Left kidney (tissue), 2 donors: ENCODE results near the gene SNUPN. TPM values are rescaled to one million over a fixed set of nuclear protein-coding genes. Genes with fewer than 3 reads are reported as not detected.

Source experiments
- DNase-seq: peaks from one replicate; pipeline ENCODE4 v3.0.0-alpha.2; 2013
- polyA plus RNA-seq: library from polyadenylated mRNA; unstranded; fragments of 120-200 nt; gene quantifications from one replicate; pipeline ENCODE4 v1.2.1, GENCODE V29; 2013; ENCODE audit not compliant: insufficient read length

The SNUPN gene
- polyA plus RNA-seq, 1 donor, result 30.1 TPM

GRCh38 chr15:75655931-75656330, 30.4 kb upstream of the SNUPN start:
- no peak for DNase-seq

DNA sequence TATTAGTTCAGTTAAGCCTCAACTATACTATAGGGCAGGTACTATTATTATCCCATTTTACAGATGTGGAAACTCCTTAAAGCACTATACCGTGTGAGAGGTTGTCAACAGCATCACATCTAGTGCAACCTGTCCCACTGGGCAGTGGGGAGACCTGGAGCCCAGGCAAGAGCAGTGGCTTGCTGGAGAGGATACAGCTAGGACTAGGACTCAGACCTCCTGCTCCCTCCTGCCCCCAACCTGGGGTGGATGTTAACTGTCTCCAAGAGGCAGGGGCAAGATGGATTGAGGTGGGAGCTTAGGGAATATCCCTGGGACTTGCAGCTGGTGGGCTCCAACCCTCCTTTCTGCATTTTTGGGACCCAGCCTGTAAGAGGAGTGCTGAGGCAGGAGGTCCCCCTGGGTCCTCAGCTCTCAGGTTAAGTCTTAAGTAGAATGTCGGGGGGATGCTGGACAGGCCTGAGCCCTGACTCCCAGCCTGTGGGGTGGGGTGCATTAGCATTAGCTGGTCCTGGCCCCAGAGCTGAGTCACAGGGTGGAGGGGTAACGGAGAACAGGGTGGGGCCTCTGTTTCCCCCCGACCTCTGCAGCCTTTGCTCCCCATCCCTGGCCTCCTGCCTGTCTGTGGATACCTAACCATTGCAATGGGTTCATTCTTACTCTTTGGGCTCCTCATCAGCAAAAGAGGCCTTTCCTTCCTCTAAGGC, 28.8 kb upstream of the SNUPN start:
- no peak for DNase-seq

GRCh38 chr15:75653347-75653913, 27.9 kb upstream of the SNUPN start:
- DNase-seq, result no peak

DNA sequence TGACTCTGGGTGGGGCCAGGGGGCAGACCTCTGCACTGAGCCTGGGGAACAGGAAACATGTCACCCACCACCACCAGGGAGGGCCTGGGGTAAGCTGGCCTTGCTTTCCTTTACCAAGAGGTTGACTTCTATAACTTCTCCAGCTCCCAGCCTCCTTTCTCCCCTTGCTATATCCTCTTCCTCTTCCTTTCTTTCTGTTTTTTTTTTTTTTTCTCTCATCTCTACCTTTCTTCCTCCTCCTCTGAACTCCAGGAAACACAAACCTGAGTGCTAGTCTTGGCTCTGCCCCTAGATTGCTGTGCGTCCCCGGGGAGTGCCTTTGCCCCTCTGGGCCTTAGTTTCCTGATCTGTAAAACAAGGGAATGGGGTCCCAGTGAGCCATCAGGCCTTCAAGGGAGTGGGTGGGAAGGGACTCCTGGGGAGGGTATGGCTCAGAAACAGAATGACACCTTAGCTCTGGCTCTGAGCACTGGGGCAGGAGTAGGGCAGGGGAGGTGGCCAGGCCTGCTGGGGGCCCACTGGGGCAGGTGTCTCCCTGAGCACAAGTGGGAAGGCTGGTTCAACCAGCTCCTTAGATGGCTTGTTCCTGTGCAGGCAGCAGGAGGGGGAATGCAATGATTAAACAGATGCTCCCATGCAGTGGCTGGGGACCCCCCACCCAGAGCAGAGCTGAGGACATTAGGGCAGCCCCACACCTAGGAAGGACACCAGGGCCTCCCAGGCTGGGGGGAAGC, 26.5 kb upstream of the SNUPN start:
- no peak for DNase-seq

- DNase-seq, result no peak
Measured at GRCh38 chr15:75650908-75651809, 25.6 kb upstream of the SNUPN start.

DNA sequence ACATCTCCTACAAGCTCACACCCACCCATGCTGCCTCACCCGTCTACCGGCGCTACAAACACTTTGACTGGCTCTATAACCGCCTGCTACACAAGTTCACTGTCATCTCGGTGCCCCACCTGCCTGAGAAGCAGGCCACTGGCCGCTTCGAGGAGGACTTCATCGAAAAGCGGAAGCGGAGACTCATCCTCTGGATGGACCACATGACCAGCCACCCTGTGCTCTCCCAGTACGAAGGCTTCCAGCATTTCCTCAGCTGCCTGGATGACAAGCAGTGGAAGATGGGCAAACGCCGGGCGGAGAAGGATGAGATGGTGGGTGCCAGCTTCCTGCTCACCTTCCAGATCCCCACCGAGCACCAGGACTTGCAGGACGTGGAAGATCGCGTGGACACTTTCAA, 24.3 kb upstream of the SNUPN start:
- DNase-seq, result no peak

- DNase-seq, result no peak
Measured at GRCh38 chr15:75649045-75649761, 23.7 kb upstream of the SNUPN start.

DNA sequence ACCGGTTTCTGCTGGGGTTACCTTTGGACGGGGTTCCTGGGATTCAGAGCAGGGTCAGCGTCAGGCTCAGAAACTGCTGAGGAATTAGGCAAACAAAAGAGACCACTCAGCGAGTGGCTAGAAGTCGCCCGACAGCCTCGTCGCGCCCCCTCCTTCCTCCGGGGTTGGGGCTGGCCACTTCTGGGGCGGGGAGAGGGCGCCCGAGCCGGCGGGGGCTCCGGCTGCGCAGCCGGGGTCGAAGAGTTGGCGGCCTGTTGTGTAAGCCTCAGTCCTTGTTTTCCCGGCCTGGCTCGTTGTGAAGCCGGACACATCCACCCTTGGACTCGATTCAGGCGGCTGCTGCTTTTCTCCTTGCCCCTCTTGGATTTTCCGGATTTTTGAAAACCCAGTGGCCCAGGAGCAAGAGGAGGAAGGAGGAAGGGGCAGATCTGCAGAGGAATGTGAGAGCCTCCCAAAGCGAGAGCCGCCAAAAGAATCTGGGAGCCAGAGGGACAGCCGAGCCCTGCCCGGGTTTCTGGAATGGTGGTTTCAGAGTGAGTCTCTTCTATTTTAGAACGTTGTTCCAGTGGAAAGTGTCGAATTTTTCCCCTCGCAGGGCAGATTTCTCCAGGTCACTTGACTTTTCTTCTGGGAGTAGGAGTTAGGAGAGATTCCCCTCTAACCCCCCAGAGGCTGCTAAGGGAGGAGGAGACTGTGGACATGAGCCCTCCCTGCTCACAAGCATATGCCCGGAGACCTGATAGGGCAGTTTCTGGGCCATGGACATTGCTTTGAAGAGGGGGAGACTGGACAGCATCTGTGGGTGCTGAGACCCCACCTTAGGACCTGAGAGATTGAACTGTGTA, 22.9 kb upstream of the SNUPN start:
- DNase-seq, result no peak

DNA sequence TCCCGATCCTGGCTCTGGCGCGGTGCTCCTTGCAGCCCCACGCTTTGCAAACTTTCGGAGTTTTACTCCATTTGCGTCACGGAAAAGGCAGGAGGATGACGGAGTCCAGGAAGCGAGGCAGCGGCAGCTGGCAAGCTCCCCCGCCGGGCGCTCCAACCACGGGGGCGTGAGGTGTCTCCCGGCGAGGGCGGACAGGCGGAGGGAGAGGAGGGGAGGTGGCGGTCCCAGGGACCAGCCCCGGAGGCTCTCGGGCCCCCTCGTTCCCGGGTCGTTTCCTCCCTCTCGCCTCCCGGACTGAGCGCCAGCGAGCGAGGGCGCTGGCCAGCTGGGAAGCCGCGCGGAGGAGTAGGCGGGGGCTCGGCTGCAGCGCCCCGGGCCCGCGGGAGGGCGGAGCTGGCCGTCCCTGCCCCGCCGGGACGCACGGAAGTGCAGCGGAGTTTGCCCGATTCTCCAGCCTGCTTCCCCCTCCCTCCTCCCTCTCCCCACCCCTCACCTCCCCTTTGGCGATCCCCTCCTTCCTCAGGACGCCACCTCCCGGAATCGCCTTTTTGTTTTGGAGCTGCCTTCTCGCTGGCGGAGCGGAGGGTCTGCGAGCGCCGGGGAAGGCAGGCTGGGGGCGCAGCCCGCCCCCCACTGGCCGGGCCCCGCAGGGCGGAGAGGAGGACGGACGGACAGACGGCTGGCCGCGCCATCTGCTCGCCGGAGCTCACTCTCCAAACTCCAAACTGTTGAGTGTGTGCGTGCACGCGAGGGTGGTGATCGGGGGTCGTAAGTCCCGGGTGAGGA, 22.0 kb upstream of the SNUPN start, which contains the start of gene SNX33:
SNX33 (plus strand) TSS at position 543 of the 786 bp plus-strand sequence. CDS start 1,191 bp downstream, outside the sequence.
- peak; percentile 82 for DNase-seq

GRCh38 chr15:75646944-75647364, 21.4 kb upstream of the SNUPN start:
- DNase-seq, result no peak

GRCh38 chr15:75646112-75646943, 20.8 kb upstream of the SNUPN start:
- no peak for DNase-seq

DNA sequence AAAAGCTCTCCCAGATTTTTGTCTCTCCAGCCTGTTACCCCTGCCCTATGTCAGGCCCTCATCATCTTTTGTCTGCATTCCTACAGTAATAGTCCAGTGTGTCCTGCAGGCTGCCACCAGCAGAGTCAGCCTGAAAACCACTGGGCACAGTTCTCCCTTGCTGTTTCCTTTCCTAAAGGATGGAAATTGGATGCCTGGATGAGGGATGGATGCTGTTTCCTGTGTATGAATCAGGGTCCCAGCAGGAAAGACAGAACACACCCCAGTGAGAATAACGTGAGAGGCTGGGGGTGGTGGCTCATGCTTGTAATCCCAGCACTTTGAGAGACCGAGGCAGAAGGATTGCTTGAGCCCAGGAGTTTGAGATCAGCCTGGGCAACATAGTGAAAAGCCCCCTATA, 18.9 kb upstream of the SNUPN start:
- DNase-seq, result no peak

DNA sequence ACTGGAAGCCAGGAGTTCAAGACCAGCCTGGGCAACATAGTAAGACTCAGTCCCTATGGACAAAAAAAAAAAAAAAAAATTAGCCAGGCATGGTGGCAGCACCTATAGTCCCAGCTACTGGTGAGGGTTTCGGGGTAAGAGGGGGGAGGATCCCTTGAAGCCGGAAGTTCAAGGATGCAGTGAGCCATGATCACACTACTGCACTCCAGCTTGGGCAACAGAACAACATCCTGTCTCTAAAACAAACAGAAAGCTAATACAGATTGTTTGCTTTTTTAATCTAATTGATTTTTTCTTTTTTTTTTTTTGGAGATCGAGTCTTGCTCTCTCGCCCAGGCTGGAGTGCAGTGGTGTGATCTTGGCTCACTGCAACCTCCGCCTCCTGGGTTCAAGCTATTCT, 16.1 kb upstream of the SNUPN start:
- no peak for DNase-seq

GRCh38 chr15:75641179-75641503, 15.6 kb upstream of the SNUPN start:
- no peak for DNase-seq

DNA sequence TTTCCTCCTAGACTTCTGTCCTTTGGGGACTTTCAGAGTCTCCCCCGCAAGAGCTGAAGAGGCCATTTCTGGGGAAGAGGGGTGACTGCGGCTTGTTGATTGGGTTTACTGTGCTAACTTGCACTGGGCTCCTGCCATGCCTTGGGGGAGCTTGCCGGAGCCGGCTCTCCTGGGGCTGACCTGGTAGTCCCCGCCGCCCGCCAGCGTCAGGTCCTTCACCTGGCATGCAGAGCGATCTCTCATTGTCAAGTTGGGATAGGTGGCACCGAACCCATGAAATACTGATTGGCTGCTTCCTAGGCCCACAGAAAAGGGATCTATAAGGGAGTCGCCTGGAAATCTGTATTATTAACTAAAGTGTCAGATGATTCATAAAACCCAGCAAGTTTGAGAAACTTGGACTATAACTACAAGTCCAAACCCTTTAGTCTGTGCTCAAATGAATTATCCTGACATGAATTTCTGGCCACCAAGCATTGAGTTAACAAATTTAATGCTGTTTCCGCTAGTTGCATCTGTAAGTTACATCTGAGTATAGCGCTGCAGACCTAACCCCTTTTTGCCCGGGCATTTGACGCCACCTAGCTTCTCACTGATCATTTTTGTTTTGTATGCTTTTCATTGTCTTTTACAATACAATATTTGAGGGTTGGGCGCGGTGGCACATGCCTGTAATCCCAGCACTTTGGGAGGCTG, 15.1 kb upstream of the SNUPN start:
- no peak for DNase-seq

GRCh38 chr15:75639709-75640482, 14.4 kb upstream of the SNUPN start, which contains the start of gene IMP3:
Gene IMP3 (minus strand): TSS chr15:75640224. CDS start chr15:75640168, 56 bp downstream.
- peak; percentile 98 for DNase-seq

- DNase-seq, result no peak
Measured at GRCh38 chr15:75639191-75639708, 13.7 kb upstream of the SNUPN start.
